ENCODE results near the gene TUBB4A.
A peak's percentile ranks its signal among the peaks of the same experiment; 100 is the strongest.

The TUBB4A gene

DNA sequence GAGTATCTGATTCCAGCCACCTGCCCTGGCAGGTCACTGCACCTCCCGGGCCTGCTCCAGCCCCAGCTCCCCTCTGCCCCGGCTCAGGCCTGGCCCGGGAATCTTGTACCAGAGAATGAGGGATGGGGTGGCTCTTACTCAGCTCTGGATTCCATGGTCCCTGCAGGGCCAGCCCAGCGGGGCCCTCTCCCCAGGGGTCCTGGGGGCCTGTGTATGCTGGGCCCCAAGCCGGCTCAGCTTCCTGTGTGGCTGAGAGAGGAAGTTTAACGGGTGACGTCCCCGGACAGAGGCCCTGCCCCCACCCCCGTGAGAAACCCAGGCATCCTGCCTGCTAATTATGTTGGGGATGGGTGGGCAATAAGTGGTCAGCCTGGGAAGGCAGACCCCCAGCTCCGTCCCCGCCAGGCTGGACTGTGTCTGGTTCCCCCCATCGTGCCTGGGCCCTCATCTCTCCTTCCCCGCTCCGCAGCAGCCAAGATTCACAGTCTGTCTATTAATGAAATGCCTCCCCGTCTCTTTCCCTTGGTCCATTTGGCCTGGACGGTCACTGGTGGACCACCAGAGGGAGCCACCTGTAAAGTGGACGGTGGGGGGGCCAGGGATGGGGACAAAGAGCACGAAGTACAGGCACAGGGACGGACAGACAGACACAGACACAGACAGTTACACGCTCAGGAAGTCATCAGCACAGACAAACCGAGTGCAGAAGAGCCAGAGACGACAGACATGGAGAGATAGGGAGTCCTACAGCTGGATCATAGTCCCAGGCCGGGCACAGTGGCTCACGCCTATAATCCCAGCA is 20.4 kb downstream of the TUBB4A start, which contains the start of gene DENND1C:
Gene DENND1C, minus strand, starts transcription at position 247 of the 802 bp plus-strand sequence. Its CDS starts 92 bp downstream, at position 155.
- H3K4me3 ChIP-seq (ENCODE audit: low read depth, low read length), result peak within 1 kb of the TSS; percentile 92
- TF ChIP-seq, protein P1, sequence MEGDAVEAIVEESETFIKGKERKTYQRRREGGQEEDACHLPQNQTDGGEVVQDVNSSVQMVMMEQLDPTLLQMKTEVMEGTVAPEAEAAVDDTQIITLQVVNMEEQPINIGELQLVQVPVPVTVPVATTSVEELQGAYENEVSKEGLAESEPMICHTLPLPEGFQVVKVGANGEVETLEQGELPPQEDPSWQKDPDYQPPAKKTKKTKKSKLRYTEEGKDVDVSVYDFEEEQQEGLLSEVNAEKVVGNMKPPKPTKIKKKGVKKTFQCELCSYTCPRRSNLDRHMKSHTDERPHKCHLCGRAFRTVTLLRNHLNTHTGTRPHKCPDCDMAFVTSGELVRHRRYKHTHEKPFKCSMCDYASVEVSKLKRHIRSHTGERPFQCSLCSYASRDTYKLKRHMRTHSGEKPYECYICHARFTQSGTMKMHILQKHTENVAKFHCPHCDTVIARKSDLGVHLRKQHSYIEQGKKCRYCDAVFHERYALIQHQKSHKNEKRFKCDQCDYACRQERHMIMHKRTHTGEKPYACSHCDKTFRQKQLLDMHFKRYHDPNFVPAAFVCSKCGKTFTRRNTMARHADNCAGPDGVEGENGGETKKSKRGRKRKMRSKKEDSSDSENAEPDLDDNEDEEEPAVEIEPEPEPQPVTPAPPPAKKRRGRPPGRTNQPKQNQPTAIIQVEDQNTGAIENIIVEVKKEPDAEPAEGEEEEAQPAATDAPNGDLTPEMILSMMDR (IDR thresholded peaks at IDR 0.05; ENCODE audit: borderline replicate concordance, insufficient read depth, low read depth, low read length), result peak; percentile 50; the same call in 1 of the 2 replicates

DNA sequence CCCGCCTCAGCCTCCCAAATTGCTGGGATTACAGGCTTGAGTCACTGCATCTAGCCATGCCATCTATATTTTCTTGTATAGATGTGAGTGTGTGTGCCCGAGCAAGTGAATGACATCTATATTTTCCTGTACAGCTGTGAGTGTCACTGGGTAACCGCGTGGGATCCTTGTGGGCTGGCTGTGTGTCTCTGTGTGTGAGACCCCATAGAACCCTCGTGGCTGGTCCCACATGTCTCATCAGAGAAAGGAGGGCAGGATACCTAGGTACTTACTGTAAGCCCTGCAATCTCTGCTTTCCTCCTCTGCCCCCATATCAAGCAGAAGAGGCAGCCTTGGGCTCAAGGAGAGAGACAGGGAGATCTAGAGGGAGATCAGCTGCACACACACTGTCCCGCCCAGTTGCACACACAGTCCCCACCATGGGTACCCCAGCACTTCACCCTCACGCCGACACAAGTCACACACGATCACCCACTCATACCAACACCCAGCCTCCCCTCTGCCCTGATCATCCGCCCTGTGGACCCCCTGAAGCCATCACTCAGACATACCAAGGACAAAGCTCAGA is 21.2 kb downstream of the TUBB4A start:
- H3K4me3 ChIP-seq (ENCODE audit: low read depth, low read length), result peak overlapping the region; percentile 92

DNA sequence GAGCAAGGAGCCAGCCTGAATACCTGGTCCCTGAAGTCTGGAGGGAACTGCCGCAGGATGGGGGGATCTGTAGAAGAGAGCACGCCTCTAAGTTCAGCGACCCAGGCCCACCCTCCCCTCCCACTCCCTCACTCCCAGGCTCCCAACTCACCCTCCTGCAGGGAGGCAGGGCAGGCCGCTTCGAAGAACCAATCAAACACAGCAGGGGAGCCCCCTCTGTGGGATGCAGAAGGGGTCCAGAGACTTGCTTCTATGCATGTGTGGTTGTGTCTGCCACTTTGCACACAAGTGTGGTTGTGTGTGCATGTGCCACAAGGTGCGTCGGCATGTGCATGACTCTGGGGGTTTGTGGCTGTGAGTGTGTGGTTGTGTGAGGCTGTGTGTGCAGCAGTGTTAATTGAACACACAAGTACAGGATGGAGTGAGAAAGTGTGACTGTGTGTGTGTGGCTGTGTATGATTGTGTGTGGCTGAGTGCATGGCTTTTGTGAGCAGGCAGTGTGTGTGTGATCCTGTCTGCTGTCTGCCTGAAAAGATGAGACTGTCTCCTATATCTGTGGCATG is 22.2 kb downstream of the TUBB4A start:
- TF ChIP-seq, protein P1 (IDR thresholded peaks at IDR 0.05; ENCODE audit: borderline replicate concordance, insufficient read depth, low read depth, low read length), result no peak
- no peak overlapping the region for H3K4me3 ChIP-seq (ENCODE audit: low read depth, low read length)

More for the DNA sequence above, 21.2 kb downstream of the TUBB4A start:
- TF ChIP-seq, protein P1 (IDR thresholded peaks at IDR 0.05; ENCODE audit: borderline replicate concordance, insufficient read depth, low read depth, low read length), result no peak

DNA sequence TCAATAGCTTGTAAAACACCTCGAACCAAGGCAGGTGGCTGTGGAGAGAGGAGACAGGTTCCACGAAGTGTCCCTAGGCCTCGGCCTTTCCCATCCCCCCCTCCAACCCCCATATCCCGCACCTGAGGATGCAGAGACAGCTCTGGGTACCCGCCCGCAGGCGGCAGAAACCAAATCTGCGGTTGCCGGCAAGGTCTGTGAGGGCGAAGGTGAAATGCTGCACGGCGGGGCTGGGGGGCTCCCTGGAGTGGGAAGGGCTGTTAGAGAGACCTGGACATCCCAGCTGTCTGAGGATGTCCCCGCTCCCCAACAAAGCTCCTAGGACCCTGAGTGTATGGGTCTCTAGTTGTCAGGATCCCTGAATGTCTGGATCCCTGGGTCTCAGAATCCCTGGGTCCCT is 23.3 kb downstream of the TUBB4A start:
- TF ChIP-seq, protein P1 (IDR thresholded peaks at IDR 0.05; ENCODE audit: borderline replicate concordance, insufficient read depth, low read depth, low read length), result no peak

DNA sequence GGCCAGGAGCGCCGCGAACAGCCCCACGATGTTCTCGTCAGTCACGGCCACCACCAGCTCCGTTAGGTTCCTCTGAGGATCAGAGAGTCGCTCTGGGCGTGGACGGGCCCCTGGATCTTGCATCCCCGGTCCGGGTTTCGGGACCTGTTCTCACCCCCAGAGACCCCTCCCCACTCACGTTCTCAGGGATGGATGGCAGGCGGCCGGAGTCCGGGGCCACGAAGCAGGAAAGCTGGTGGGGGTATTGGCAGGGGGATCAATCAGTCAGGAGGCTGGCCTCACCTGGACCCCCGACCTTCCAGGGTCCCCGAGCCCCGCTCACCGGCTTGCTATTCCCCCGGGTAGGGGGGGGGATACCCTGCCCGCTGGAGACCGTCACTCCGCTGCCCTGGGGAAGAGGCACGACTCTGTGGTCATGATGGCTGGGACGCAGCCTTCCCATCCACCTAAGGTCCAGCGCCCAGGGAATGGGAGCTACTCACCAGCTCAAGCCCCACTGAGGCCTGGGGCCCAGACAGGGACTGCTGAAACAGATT is 25.1 kb downstream of the TUBB4A start:
- H3K4me3 ChIP-seq (ENCODE audit: low read depth, low read length), result no peak overlapping the region
- TF ChIP-seq, protein P1 (IDR thresholded peaks at IDR 0.05; ENCODE audit: borderline replicate concordance, insufficient read depth, low read depth, low read length), result no peak

More for the DNA sequence above, 23.3 kb downstream of the TUBB4A start:
- no peak overlapping the region for H3K4me3 ChIP-seq (ENCODE audit: low read depth, low read length)

DNA sequence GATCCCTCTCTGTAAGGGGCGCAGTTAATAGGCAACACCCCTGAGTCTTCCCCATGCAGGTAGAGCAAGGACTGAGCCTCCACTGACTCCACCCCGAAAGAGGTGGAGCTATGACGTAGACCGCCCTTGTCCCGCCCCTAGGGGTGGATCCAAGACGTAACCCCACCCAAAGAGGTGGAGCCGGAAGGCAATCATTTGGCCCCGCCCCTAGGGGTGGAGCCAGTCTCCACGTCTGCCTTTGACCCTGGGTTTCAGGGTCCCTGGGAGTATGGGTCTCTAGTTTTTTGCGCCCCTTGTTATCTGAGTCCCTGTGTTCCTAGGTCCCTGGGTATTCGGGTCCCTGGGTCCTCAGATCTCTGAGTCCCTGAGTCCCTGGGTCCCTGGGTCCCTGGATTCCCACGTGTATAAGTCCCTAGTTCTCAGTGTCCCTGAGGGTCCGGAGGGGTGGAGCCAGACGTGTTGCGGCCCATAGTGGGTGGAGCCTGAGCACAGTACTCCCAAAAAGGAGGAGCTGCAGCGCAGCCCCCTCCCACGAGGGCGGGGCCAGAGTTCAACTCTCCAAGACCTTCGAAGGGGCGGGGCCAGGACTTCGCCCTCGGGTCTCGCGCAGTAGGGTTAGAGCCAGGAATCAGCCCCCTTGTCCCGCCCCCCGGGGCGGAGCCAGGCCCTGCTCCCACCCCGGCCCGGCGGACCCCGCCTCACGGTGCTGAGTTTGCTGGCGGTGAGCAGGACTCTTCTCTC is 25.8 kb downstream of the TUBB4A start:
- no peak overlapping the region for H3K4me3 ChIP-seq (ENCODE audit: low read depth, low read length)
- TF ChIP-seq, protein P1 (IDR thresholded peaks at IDR 0.05; ENCODE audit: borderline replicate concordance, insufficient read depth, low read depth, low read length), result no peak
